HepG2 (cell line): ENCODE results near the gene TBATA.

Source experiments
- CTCF ChIP-seq: sonication (generic); formaldehyde crosslinking; IDR thresholded peaks from 2 replicates; pipeline ENCODE4 v1.5.0; 2020; ENCODE audit warnings: mild to moderate bottlenecking, missing genetic modification reagents, moderate library complexity
- E2F5 ChIP-seq: sonication (generic); formaldehyde crosslinking; conservative IDR thresholded peaks from 2 replicates; pipeline ENCODE4 v1.4.0; 2020; ENCODE audit warnings: missing genetic modification reagents
- ISX ChIP-seq: sonication (generic); formaldehyde crosslinking; conservative IDR thresholded peaks from 2 replicates; pipeline ENCODE4 v1.5.0; 2020; ENCODE audit warnings: missing genetic modification reagents
- RAD51 ChIP-seq: fragments of 450-650 bp; IDR thresholded peaks from 2 replicates; pipeline ENCODE4 v1.6.1; 2016; ENCODE audit warnings: borderline replicate concordance
- RXRA ChIP-seq: sonication (generic); formaldehyde crosslinking; IDR thresholded peaks from 2 replicates; pipeline ENCODE4 v1.5.1; 2020; ENCODE audit warnings: missing genetic modification reagents
- SRF ChIP-seq: IDR thresholded peaks from 2 replicates; pipeline ENCODE4 v1.6.1; 2011; ENCODE audit warnings: mild to moderate bottlenecking, low read depth, low read length, moderate library complexity
- SRSF4 ChIP-seq: fragments of 200-400 bp; formaldehyde crosslinking; IDR thresholded peaks from one replicate; pipeline ENCODE4 v1.6.1; 2018; ENCODE audit warnings: mild to moderate bottlenecking, low read depth, low read length, moderate library complexity; ENCODE audit not compliant: poor library complexity, severe bottlenecking
- TAF1 ChIP-seq: sonication (generic); formaldehyde crosslinking; IDR thresholded peaks from 2 replicates; pipeline ENCODE4 v1.4.0; 2020; ENCODE audit warnings: missing genetic modification reagents
- ZNF121 ChIP-seq: sonication (generic); formaldehyde crosslinking; IDR thresholded peaks from 2 replicates; pipeline ENCODE4 v1.5.0; 2020; ENCODE audit warnings: mild to moderate bottlenecking, missing genetic modification reagents
- ZNF704 ChIP-seq: sonication (generic); formaldehyde crosslinking; IDR thresholded peaks from 2 replicates; pipeline ENCODE4 v1.8.1; 2023; ENCODE audit warnings: mild to moderate bottlenecking, inconsistent platforms, moderate library complexity, missing genetic modification reagents, borderline replicate concordance

- no peak for TF ChIP-seq ZNF704
- no peak for TF ChIP-seq RAD51
- TF ChIP-seq E2F5 (CRISPR knock-in tag) = no peak
- TF ChIP-seq CTCF = no peak
- TF ChIP-seq TAF1 (CRISPR knock-in tag) = no peak
- TF ChIP-seq RXRA (CRISPR knock-in tag) = no peak; the same call in 1 of the 2 replicates
- TF ChIP-seq SRSF4 = no peak
- TF ChIP-seq SRF = no peak
- no peak for TF ChIP-seq ZNF121
- TF ChIP-seq ISX = no peak
These were observed 49.4 kb upstream of the TBATA start for GRCh38 chr10:70834441-70835151.
